ENCODE data around the gene CRY1.
"Not testable (repeated sequence)": the region's sequence is repeated elsewhere in the genome, so short reads cannot be mapped to it uniquely, and the experiment has no call there.

The CRY1 gene

DNA sequence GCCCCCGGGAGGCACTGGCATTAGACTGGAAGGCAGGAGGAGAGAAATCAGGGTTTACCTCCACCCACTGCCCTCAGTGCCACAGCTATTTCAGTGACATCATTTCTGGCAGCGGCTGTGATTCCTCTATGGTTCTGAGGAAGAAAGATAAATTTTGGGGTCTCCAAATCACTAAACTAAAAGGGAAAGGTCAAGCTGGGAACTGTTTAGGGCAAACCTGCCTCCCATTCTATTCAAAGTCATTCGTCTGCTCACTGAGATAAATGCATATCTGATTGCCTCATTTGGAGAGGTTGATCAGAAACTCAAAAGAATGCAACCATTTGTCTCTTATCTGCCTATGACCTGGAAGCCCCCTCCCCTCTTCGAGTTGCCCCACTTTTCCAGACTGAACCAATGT lies 14.0 kb upstream of the CRY1 start:
- no peak for DNase-seq

DNA sequence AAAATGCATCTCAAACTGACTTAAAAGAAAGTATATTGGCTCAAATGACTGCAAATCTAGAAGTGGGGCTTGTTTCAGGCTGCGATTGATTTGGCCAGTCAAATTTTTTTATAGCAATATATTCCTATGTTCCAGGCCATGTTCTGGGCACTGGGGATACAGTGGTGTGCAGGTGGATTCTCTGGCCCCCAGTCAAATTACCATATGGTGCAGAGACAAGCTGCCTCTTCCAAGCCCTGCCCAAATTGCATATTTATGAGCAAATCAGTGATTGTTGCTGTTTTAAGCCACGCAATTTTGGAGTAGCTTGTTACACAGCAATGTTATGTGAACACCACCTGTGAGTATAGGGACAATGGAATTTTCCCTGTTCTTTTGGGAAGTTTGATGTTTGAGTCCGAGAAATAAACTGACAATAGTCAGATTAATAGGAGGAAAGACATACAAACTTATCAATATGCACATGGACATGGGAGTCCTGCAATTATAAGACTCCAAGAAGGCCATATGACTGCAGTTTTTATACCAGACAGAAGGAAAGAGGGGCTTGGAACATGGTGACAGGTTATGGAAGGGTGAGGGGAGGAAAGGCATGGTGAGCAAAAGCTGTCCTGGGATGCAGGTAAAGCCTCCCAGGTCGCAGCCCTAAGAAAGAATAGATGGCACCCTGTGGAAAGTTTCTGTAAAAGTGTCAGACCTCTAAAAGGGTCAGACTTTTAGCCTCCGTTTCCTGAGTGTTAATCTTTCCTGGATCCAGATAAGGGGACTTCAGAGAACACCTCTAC lies 13.1 kb upstream of the CRY1 start:
- no peak for DNase-seq

DNA sequence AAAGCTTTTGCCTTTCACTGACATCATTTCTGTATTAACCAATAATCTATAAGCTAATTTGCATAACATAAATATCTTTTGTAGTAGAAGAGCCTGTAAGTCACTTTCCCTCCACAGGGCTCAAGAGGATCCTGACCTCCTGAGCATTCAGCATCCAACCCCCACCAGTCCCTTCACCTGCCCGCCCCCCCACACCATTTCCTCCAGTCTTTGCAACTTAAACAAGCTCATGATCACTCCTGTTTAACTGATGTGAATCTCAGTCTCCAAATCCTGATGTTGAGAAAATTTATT lies 12.0 kb upstream of the CRY1 start:
- DNase-seq, result no peak

DNA sequence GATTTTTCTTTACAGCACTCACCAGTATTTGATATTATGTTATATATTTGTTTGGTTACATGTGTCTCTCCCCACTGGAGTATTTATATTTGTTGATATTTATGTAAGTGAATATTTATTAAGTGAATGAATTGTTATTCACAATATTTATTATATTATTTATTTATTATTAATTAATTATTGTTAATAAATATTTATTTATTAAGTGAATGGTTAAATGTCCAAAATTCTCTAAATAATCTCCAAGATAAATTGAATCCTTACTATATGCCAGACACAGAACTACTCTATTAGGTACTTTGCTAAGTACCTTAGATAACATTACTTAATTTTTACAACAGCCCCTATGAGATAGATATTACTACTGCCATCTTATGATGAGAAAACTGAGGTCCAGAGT lies 10.2 kb upstream of the CRY1 start:
- no peak for DNase-seq

DNA sequence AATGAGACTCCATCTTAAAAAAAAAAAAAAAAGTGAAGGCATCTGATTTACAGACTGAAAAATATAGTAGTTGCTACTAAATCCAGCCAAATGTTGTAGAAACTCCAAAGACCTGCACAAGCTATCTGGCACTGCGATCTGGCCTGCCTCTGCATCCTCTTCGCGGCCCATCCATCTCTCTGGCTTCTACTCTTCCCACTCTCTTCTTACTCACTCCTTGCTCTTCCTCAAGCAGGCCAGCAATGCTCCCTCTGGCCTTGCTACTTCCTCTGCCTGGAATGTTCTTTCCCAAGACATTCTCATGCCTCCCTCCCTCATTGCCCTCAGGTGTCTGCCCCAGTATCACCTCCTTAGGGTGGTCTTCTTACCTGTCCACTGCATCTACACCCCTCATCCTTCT lies 9.7 kb upstream of the CRY1 start:
- DNase-seq, result no peak

DNA sequence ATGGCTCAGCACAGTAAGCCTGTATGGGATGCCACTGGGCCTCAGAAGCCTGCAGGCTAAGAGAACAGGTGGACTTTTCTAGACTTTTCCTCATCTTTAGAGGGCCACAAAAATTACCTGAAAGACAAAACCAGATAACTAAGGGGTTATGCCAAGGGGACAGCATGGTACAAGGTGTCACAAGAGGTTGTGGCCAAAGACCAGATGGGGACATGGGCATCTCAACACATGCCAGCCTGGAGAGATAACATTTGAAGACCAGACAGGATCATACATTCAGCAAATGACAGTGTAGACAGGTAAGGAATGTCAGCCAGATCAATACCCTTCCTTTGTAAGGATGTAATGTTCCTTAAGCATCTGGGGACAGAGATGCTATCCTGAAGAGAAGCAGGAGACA lies 8.9 kb upstream of the CRY1 start:
- DNase-seq, result no peak

DNA sequence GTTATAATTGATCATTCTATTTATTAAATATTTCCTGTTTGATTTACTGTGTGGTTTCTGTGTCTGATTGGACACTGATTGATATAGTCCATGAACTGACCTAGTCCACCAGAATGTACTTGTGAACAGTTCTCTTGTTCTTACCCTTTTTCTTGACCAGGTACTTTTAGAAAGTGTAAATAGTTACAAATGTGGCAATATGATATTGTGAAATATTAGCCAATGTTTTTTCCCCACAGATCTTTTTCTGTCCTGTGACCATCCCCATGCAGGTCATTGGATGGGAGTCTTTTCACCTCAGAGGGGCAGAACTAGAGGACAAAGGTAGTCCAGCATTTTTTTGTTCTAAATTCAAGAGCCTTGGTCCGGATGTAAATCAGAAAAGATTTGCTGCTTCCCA lies 8.3 kb upstream of the CRY1 start:
- no peak for DNase-seq

DNA sequence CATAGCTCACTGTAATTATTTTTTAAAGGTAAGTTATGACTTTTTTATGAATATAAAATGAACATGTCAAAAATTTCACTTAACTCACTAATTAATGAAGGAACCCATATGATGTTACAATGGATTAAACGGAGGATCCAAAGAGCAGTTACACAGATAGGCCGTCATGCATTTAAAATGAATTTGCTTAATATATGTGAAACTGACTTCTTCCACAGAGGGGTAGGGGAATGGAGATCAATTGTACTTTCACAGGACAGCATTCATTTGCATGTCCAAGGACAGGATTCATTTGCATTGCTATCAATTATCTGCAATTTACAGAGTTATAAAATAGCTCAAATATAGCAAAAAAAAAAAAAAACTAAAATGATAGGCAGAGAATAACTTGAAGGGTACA lies 6.6 kb upstream of the CRY1 start:
- DNase-seq, result no peak

DNA sequence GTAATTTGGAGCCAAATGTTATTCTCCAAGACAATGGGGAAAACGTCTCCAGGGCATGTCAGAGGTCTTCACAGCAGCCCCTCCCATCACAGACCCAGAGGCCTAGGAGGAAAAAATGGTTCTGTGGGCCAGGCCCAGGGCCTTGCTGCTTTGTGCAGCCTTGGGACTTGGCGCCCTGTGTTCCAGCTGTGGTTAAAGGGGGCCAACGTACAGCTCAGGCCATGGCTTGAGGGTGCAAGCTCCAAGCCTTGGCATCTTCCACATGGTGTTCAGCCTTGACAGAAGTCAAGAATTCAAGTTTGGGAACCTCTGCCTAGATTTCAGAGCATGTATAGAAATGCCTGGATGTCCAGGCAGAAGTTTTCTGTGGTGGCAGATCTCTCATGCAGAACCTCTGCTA lies 3.2 kb upstream of the CRY1 start:
- no peak for DNase-seq

DNA sequence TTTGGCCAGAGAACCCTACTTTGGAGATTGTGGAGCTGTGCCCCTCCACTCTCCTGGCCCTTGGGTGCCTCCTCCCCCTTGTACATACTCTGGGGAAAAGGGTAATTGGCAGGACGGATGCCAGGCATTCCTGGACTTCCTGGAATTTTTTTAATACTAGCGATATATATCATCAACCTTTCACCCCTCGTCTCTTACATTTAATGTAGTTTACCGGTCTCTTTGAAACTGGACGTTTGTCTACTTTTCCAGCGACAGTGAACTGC lies 767 bp upstream of the CRY1 start:
- no peak for DNase-seq

DNA sequence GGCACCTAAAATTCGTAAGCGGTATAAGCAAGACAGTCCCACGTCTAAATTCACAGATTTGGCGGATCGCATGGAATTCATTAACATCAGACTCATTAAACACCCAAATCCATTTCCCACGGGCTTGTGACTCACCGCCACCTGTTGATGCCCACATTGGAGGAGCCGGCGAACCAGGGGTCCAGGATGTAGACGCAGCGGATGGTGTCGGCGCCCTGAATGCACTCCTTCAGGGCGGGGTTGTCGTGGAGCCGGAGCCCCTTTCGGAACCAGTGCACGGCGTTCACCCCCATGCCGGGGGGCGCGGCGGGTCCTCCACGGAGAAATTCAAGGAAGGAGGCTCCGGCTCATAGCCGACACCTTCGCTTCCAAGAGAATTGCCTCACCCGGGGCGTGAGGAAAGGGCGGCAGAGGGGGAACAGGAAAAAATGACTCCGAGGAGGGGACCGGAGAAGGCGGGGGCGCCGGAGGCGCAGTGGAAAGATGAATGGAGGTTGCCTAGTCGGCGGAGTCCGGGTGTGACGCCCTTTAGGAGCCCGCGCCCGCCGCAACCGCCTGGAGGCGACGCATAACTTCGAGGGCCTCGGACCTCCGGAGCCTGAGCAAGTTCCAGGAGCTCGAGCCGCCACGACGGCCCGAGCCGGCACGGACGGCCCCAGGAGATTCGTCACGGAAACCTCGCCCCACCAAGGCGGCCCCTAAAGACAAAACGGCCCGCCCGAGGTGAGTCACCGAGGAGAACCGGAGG lies 506 bp downstream of the CRY1 start:
- peak; percentile 54 to 72 (median 62) for DNase-seq

DNA sequence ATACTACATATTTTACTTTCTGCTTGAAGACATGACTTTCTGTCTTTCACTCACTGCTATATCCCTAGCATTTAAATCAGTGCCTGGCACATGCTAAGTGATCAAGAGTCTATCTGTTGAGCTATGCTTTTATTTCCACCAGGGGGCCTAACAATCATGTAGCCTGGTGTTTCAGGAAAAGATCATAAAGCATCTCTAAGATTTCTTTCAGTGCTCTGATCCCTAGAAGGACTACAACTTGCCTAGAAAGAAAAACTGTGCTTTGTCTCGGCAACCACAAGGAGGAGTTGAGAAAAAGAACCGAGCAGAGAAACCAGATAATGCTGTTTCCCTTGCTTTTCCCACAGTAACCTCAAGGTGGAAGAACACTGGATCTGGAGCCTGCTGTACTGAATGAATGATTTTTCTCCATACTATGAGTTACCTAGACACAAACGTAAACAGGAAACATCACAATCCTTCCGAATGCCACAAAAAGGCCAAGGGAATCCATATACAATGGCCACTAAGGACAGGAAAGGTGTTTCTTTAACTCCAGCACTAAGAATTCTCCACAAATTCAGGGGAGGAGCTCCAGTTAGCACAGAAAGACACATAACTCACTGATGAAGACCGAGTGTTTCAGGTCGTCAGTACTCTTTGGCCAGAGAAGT lies 1.2 kb downstream of the CRY1 start:
- DNase-seq, result no peak

DNA sequence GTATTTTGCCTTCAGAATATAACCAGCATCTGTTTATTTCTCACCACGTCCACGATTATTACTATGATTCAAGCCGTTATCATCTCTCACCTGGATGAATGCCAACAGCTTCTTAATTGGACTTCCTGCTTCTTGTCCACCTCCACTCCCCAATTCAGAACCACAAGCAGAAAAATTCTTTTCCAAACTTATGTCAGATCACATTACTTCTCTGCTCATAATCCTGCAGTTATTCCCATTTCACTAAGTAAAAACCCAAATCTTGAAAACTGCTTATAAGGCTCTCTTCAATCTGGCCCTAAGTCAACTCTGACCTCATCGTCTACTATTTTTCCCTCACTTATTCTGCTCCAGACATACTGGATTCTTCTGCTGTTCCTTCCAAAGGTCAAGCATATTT lies 2.0 kb downstream of the CRY1 start:
- DNase-seq, result no peak

DNA sequence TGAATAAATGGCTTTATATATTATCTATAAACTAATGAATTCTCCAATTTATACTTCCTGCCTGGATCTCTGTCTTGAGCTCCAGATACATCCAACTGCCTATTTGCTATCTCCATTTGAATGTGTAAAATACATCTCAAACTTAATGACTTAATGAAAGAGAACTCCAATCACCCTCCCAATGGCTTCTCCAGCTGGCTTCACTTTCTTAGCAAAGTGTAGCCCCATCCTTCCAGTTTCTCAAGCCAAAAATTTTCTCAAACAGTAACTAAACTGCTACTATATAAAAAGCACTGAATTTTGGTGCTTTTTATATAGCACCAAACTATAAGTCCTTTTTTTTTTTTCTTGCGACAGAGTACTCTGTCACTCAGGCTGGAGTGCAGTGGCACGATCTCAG lies 2.6 kb downstream of the CRY1 start:
- no peak for DNase-seq

DNA sequence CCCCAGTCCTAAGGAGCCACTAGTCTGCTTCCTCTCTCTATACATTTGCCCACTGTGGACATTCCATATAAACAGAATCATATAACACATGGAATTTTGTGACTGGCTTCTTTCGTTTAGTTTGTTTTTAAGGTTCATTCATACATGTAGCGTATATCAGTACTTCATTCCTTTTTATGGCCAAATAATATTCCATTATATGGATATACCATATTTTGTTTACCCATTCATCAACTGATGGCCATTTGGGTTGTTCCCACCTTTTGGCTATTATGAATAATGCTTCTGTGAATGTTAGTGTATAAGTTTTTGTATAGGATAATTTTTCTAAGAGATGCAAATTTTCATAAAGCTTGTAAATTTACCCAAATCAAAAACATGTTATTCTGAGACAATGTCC lies 4.4 kb downstream of the CRY1 start:
- DNase-seq, result no peak

DNA sequence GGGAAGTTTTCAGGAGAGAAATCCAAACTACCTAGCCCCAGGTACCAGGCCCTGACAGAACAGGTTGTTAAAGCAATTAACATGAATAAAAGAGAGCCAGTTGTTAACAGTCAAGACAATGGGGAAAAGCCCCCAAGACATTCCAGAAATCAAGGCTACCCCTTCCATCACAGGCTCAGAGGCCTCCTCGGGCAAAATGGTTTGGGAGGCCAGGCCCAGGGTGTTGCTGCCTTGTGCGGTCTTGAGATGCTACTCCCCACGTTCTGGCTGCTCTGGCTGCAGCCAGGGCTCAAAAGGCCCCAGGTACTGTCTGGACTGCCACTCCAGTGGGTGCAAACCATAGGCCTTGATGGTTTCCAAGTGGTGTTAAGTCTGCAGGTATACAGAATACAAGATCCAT lies 7.0 kb downstream of the CRY1 start:
- DNase-seq, result no peak

DNA sequence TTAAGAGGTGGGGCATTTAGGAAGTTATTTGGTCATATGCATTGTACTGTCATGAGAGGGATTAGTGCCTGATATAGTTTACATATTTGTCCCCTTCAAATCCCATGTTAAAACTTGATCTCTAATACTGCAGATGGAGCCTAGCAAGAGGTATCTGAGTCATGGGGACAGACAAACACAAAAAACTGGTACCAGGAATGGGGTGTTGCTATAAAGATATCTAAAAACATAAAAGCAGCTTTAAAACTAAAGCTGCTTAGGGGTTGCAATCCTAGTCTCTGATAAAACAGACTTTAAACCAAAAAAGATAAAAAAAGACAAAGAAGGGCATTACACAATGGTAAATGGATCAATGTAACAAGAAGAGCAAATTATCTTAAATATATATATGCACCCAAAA lies 11.6 kb downstream of the CRY1 start:
- no peak for DNase-seq

DNA sequence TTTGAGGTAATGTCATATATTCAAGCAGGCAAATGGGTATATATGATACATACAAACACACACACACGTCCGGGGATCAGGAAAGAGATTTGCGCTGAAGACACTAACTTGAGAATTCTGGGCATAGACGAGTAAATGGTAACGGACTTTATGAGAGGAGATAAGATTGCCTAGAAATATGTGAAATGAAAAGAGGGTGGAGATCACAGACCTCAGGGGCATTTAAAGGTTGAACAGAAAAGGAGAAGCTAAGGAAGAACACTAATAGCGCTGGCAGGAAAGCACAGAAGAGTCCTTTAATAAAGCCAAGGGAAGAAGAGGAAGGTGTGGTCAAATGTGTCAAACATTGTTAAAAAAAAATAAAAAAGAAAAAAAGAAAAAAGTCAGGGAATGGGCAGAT lies 13.1 kb downstream of the CRY1 start:
- no peak for DNase-seq

DNA sequence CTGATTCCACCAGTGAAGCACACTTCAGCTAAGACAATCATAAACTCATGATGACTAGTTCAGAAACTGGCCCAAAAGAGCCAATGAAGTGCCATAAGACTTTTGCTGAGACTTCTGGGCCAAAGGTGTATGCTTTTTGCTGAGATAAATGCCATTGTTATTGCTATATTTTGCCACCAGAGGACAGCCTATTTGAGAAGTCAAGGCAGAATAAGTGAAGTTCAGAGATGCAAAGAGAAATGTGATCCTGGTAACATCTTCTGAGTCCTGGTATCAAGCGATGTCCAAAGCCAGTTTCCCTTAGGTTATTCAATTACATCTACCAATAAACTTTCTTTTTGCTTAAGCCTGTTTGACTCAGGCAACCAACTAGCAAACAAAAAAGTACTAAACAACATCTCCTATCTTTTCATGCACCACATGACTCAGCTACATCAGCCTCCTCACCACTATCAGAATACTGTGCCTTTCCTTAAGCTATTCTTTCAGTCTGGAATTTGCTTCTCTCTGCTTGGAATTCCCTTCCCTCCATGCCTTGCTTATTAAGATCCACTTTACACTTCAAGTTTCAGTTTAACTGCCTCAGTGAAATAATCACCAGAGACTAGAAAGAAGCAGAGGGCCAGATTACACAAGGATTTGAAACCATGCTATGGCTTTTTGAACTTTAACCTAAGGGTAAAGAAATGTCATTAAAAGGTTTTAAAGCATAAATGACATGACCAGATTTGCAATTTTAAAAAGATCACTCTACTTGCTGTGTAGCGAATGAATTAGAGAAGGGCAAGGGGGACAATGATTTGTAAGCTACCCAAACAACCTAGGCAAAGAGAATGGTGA lies 14.0 kb downstream of the CRY1 start:
- no peak for DNase-seq

DNA sequence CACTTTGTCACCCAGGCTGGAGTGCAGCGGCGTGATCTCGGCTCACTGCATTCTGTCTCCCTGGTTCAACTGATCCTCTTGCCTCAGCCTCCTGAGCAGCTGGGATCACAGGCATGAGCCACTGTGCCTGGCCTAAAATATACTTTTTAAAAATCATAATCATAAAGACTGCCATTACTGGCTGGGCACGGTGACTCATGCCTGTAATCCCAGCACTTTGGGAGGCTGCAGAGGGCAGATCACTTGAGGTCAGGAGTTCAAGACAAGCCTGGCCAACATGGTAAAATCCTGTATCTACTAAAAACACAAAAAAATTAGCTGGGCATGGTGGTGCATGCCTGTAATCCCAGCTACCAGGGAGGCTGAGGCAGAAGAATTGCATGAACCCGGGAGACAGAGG lies 20.1 kb downstream of the CRY1 start:
- not testable (repeated sequence) for DNase-seq

DNA sequence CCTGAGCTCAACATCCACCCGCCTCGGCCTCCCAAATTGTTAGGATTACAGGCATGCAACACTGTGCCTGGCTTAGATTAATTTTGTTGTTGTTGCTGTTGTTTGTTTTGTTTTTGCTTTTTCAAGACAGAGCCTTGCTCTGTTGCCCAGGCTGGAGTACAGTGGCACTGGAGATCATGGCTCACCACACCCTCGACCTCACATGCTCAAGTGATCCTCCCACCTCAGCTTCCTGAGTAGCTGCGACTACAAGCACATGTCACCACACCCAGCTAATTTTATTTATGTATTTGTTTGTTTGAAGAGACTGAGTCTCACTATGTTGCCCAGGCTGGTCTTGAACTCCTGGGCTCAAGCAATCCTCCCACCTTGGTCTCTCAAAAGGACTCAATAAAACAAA lies 26.7 kb downstream of the CRY1 start:
- DNase-seq, result no peak

DNA sequence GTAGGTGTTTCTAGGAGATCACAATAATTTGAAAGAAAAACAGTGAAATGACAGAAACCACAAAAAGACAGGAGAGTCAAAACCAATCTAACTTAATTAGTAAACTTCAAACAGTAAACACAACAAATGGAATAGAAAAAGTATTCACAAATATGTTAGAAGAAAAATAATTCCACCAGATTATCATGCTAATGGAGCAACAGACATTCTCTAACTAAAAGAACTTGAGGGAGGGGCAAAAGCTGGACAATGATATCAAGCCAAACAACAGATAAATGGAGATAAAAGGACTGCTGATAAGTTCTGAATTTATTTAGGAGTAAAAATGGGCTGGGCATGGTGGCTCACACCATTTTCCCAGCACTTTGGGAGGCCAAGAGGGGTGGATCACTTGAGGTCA lies 28.7 kb downstream of the CRY1 start:
- no peak for DNase-seq

DNA sequence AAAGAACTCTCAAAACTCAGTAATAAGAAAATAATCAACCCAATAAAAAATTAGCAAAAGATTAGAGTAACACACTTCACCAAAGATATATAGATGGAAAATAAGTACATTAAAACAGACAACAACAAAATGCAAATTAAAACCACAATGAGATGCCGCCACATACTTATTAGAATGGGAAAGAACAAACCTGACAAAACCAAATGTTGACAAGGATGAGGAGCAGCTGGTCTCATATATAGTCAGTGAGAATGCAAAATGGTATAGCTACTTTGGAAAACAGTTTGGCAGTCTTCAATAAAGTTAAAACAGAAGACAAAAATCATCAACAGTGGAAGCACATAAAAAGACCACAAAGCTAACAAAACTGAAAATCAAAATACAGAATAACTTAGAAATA lies 29.1 kb downstream of the CRY1 start:
- no peak for DNase-seq

DNA sequence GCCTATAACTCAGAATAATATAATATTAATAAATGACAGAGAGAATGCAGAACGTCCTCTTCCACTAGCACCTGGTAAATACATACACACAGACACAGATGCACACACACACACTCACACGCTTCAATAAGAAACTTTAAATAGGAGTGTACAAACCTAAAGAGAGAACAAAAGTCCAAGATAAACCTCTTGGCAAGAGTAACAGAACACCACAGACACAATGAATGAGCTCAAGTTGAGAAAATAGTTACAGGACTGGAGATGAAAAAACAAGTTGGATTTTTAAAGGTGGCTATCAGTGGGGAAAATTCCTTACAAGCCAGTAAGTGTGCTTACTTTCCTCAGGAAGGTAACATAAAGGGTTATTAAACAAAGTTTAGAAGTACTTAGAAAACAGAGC lies 35.2 kb downstream of the CRY1 start:
- DNase-seq, result no peak

All from activated CD4-positive, CD25-positive, alpha-beta regulatory T cell (primary cell).